K562 (cell line): ENCODE results near the gene SPIB. TPM values are rescaled to one million over a fixed set of nuclear protein-coding genes. Genes with fewer than 3 reads are reported as not detected.

Experiments
- BRD4 ChIP-seq: fragments of 200-600 bp; sonication (generic); IDR thresholded peaks from 2 replicates; pipeline ENCODE4 v1.6.1; 2017; ENCODE audit warnings: inconsistent platforms
- CBX1 ChIP-seq: sonication (generic); IDR thresholded peaks from 2 replicates; pipeline ENCODE4 v1.6.1; 2016; ENCODE audit warnings: antibody characterized with exemption, low read depth, mild to moderate bottlenecking
- DPF2 ChIP-seq: fragments of 450-650 bp; IDR thresholded peaks from 2 replicates; pipeline ENCODE4 v1.6.1; 2016
- ETS2 ChIP-seq: IDR thresholded peaks from 2 replicates; pipeline ENCODE4 v1.6.1; 2016; ENCODE audit warnings: borderline replicate concordance, missing genetic modification characterization, mild to moderate bottlenecking, moderate library complexity, missing compliant biosample characterization; ENCODE audit not compliant: poor library complexity, severe bottlenecking
- HOMEZ ChIP-seq: fragments of 250-450 bp; sonication (Bioruptor Pico); IDR thresholded peaks from 2 replicates; pipeline ENCODE4 v1.4.0; 2020; ENCODE audit warnings: mild to moderate bottlenecking, moderate library complexity
- MYBL2 ChIP-seq, 2 experiments: fragments of 450-650 bp in 1 of 2; sonication (generic) in 1 of 2; formaldehyde crosslinking in 1 of 2; IDR thresholded peaks; 2 replicates each; pipeline versions ENCODE4 v1.6.1 to v1.8.1; 2017 to 2022; ENCODE audit warnings: borderline replicate concordance in 1 of 2, inconsistent platforms in 1 of 2, low read depth in 1 of 2, mild to moderate bottlenecking in 1 of 2, missing genetic modification reagents in 1 of 2, moderate library complexity in 1 of 2
- POLR2A ChIP-seq: fragments of 450-650 bp; conservative IDR thresholded peaks from 2 replicates; pipeline ENCODE4 v1.6.1; 2016
- POLR2B ChIP-seq: fragments of 450-650 bp; IDR thresholded peaks from 2 replicates; pipeline ENCODE4 v1.6.1; 2018; ENCODE audit warnings: low read depth; ENCODE audit not compliant: partially characterized antibody
- PTBP1 ChIP-seq: fragments of 200-400 bp; formaldehyde crosslinking; IDR thresholded peaks from 2 replicates; pipeline ENCODE4 v1.6.1; 2017; ENCODE audit warnings: low read depth, low read length
- RFX5 ChIP-seq: IDR thresholded peaks from 2 replicates; pipeline ENCODE4 v1.6.1; 2011; ENCODE audit warnings: low read depth, mild to moderate bottlenecking, improper control_type of control experiment, low read length
- TRIM24 ChIP-seq, 2 experiments: fragments of 450-650 bp; IDR thresholded peaks; 2 replicates each; pipeline ENCODE4 v1.6.1; 2016
- ZFP91 ChIP-seq: sonication (generic); formaldehyde crosslinking; IDR thresholded peaks from 2 replicates; pipeline ENCODE4 v1.8.0; 2022; ENCODE audit warnings: mild to moderate bottlenecking, missing genetic modification reagents
- ZFX ChIP-seq: sonication (generic); formaldehyde crosslinking; IDR thresholded peaks from 2 replicates; pipeline ENCODE4 v1.8.0; 2022; ENCODE audit warnings: mild to moderate bottlenecking, missing genetic modification reagents, moderate library complexity
- ZNF3 ChIP-seq: fragments of 250-450 bp; sonication (Bioruptor Pico); IDR thresholded peaks from 2 replicates; pipeline ENCODE4 v1.5.0; 2021; ENCODE audit warnings: mild to moderate bottlenecking, moderate library complexity
- ZNF444 ChIP-seq: fragments of 250-450 bp; sonication (Bioruptor Pico); IDR thresholded peaks from 2 replicates; pipeline ENCODE4 v1.4.0; 2020; ENCODE audit warnings: mild to moderate bottlenecking, moderate library complexity
- ZNF561 ChIP-seq: fragments of 450-650 bp; formaldehyde crosslinking; conservative IDR thresholded peaks from 2 replicates; pipeline ENCODE4 v1.4.0; 2020; ENCODE audit warnings: mild to moderate bottlenecking, moderate library complexity
- ZNF830 ChIP-seq: fragments of 250-450 bp; sonication (Bioruptor Pico); IDR thresholded peaks from 2 replicates; pipeline ENCODE4 v1.5.0; 2021; ENCODE audit warnings: mild to moderate bottlenecking
- polyA plus RNA-seq, 8 experiments: library from polyadenylated mRNA; depleted of rRNA in 4 of 8; stranded (reverse) in 5 of 8; unstranded in 3 of 8; fragments of >200 nt; fragmentation: Nextera tagmentation in 2 of 8; fragmentation: Illumina TruSeq in 1 of 8; extraction: Ambion mirVana in 2 of 8; extraction: Trizol in 1 of 8; gene quantifications; 2 replicates each; pipeline versions ENCODE4 v1.2.1 to v1.2.3, GENCODE V29; 2011 to 2014; ENCODE audit warnings: inconsistent platforms in 1 of 8, missing spikeins in 1 of 8
- total RNA-seq, 7 experiments: library from RNA; depleted of rRNA in 6 of 7; stranded (reverse); fragments of >200 nt in 6 of 7; fragmentation: Illumina TruSeq in 2 of 7; extraction: Trizol in 2 of 7; gene quantifications; 2 replicates each; pipeline versions ENCODE4 v1.2.1 to v1.2.3, GENCODE V29; 2011 to 2021; ENCODE audit warnings: low replicate concordance in 1 of 7

The SPIB gene
- total and polyA plus RNA-seq, 9 of the 15 experiments (the other 6 are each of a cell fraction or from before 2014, with no cell fraction given) = 0.06 to 1.0 (median 0.43) TPM; not detected in 1

- TF ChIP-seq PTBP1 = 0 out of 2 replicates have a peak, but pooled peaks have one; percentile 40
- TF ChIP-seq ETS2 (tag) = no peak
- TF ChIP-seq ZNF444 (CRISPR knock-in tag) = no peak
- no peak for TF ChIP-seq ZNF3 (CRISPR knock-in tag)
- no peak for TF ChIP-seq ZNF830 (CRISPR knock-in tag)
- TF ChIP-seq ZFP91 (CRISPR knock-in tag) = no peak
- no peak for TF ChIP-seq ZNF561 (CRISPR knock-in tag)
- 0 out of 2 replicates have a peak, but pooled peaks have one; percentile 21 for TF ChIP-seq BRD4
- TF ChIP-seq POLR2B = peak; percentile 97
- TF ChIP-seq TRIM24 (IDR thresholded peaks at IDR 0.05) = no peak
- TF ChIP-seq DPF2 = 0 out of 2 replicates have a peak, but pooled peaks have one; percentile 9
- peak; percentile 94 for TF ChIP-seq POLR2A
- no peak for TF ChIP-seq HOMEZ (CRISPR knock-in tag)
- TF ChIP-seq MYBL2 (IDR thresholded peaks at IDR 0.05; ENCODE audit: low read depth) = no peak
- TF ChIP-seq MYBL2 (CRISPR knock-in tag; IDR thresholded peaks at IDR 0.05; ENCODE audit: borderline replicate concordance) = no peak
- no peak for TF ChIP-seq CBX1
- TF ChIP-seq ZFX = peak; percentile 83
- TF ChIP-seq RFX5 = peak; percentile 85
Observed at GRCh38 chr19:50476224-50476906, 57.6 kb downstream of the SPIB start, which contains the start of the genes EMC10 and GARIN5A (continued).
